OCI-M1 (cell line): ENCODE results near the gene ATAD3B.
"Not testable (repeated sequence)": the region's sequence is repeated elsewhere in the genome, so short reads cannot be mapped to it uniquely, and the experiment has no call there.

Experiments used
- DNase-seq: peaks from one replicate; lab custom pipeline; 2025; lab: John Stamatoyannopoulos, UW

Gene ATAD3B

GRCh38 chr1:1482856-1483255, 11.3 kb downstream of the ATAD3B start:
- no peak for DNase-seq

DNA sequence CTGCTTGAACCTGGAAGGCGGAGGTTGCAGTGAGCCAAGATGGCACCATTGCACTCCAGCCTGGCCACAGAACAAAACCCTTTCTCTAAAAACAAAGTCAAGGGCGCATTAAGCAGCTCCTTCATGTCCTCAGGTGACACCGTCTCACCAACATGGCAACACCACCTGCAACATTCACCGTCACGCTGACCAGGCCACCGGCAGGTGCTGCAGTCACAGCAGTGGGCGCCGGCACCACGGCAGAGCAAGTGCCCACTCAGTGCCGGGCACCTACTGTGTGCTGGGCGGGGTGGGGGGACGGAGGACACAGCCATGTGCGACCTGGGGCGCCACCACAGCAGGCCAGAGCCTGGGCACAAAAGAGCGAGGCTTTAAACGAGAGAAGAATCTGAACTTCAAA, 12.1 kb downstream of the ATAD3B start:
- DNase-seq = no peak

- DNase-seq = not testable (repeated sequence)
These were observed 13.6 kb downstream of the ATAD3B start for GRCh38 chr1:1484976-1485750.

DNA sequence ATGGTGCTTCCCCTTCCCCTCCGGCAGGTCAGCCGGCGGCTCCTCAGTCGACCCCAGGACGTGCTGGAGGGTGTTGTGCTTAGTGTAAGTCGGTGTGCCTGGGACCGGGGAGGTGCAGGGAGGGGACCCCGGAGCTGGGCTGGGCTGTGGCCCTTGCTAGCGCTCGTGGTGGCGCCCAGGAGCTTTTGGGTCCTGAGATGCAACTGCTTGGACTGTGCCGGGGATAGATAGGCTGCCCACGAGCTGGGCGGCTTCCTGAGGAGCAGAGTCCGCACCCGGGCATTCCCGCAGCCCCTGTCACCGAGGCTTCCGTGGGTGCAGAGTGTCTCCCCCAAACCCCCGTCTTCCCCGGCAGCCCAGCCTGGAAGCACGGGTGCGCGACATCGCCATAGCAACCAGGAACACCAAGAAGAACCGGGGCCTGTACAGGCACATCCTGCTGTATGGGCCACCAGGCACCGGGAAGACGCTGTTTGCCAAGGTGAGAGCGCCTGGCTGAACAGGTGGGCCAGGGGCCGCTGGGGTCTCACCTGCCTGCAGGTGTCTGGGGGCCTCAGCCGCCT, 14.3 kb downstream of the ATAD3B start:
- not testable (repeated sequence) for DNase-seq

DNA sequence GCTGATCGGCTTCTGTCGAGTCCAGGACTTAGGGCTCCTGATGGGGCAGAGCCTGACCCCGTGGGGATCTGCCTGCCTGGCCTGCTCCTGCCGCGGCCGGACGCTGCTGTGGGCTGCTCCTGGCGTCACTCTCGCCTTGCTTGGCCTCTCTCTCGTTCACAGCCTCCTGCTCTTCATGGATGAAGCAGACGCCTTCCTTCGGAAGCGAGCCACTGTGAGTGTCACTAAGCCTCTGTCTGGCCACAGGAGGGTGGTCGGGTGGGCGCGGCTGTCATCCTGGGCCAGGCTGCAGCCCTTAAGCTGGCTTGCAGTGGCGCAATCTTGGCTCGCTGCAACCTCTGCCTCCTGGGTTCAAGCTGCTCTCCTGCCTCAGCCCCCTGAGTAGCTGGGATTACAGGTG, 16.1 kb downstream of the ATAD3B start:
- DNase-seq = no peak

- DNase-seq = no peak
These were observed 17.7 kb downstream of the ATAD3B start for GRCh38 chr1:1489231-1489630.

DNA sequence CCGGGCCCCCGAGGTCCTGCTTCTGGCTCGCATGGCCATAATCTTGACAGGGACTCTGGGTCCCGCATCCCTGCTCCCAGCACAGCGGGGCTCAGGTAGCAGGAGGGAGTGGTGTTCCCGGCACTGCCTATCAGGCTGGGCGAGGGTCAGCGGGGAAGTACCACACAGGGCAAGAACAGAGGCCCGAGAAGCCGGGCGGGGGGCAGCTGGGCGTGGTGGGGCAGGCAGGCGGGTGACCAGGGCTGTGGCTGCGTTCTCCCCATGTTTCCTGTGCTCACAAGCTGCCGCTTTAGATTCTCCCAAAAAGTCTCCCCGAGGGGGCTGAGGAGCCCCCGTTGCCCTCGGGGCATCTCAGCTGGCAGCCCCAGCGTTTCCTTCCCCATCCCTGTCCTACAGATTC, 18.3 kb downstream of the ATAD3B start:
- no peak for DNase-seq

DNA sequence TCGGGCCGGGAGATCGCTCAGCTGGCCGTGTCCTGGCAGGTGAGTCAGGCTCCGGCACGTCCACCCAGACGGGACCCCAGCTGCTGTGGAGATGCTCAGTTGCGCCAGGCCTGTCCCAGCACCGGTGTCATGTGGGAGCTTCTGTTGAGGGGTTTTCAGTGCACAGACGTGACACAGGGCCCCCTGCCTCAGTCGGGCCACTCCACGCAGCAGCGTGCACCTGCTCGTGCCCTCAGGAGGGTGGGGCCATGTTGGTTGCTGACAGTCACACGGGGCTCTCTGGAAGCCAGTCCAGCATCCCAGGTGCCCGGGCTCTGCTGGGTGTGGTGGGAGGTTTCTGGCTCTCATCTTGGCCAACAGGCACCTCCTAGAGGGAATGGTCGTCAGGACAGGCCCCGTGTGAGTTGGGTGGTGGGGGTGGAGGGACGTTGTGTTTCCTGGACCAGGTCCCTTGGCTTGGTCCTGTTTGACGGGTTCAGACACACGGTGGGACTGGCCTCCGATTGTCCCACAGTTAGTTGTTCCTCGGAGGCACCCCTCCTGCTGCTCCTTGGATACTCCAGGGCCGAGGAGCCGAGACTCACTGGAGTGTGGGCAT, 19.2 kb downstream of the ATAD3B start:
- DNase-seq = no peak

- DNase-seq = no peak
These were observed 20.0 kb downstream of the ATAD3B start for GRCh38 chr1:1491601-1492000.

- DNase-seq = not testable (repeated sequence)
These were observed 22.7 kb downstream of the ATAD3B start for GRCh38 chr1:1494311-1494710.

DNA sequence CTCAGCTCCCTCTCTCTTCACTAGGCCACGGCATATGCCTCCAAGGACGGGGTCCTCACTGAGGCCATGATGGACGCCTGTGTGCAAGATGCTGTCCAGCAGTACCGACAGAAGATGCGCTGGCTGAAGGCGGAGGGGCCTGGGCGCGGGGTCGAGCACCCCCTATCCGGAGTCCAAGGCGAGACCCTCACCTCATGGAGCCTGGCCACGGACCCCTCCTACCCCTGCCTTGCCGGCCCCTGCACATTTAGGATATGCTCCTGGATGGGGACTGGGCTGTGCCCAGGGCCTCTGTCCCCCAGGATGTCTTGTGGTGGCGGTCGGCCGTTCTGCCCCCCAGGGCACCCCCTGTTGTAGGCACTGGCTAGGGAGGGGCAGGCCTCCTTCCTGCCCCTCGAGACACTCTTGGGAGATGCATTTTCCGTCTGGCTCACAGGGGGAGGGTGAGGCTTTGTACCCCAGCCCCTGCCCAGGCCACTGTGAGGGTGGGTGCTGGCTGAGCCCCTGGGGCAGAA, 24.0 kb downstream of the ATAD3B start:
- not testable (repeated sequence) for DNase-seq

- peak; percentile 95 for DNase-seq
These were observed 33.3 kb downstream of the ATAD3B start for GRCh38 chr1:1504777-1505365.

DNA sequence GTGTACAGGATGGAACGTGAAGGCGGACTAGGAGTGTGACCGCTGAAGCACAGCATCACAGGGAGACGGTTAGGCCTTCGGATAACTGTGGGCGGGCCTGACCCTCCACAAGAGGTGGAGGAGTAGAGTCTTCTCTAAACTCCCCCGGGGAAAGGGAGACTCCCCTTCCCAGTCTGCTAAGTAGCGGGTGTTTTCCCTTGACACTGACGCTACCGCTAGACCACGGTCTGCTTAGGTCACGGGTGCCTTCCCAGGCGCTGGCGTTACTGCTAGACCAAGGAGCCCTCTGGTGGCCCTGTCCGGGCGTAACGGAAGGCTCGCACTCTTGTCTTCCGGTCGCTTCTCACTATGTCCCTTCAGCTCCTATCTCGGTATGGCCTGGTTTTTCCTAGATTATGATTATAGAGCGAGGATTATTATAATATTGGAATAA, 33.8 kb downstream of the ATAD3B start:
- peak; percentile 85 for DNase-seq

DNA sequence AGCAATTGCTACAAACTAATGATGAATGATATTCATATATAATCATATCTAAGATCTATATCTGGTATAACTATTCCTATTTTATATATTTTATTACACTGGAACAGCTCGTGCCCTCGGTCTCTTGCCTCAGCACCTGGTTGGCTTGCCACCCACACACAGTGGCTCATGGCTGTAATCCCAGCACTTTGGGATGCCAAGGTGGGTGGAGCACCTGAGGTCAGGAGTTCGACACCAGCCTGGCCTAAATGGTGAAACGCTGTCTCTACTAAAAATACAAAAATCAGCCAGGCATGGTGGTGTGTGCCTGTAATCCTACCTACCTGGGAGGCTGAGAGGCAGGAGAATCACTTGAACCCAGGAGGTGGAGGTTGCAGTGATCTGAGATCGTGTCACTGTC, 34.2 kb downstream of the ATAD3B start:
- not testable (repeated sequence) for DNase-seq

- no peak for DNase-seq
These were observed 35.7 kb downstream of the ATAD3B start for GRCh38 chr1:1507305-1507704.

DNA sequence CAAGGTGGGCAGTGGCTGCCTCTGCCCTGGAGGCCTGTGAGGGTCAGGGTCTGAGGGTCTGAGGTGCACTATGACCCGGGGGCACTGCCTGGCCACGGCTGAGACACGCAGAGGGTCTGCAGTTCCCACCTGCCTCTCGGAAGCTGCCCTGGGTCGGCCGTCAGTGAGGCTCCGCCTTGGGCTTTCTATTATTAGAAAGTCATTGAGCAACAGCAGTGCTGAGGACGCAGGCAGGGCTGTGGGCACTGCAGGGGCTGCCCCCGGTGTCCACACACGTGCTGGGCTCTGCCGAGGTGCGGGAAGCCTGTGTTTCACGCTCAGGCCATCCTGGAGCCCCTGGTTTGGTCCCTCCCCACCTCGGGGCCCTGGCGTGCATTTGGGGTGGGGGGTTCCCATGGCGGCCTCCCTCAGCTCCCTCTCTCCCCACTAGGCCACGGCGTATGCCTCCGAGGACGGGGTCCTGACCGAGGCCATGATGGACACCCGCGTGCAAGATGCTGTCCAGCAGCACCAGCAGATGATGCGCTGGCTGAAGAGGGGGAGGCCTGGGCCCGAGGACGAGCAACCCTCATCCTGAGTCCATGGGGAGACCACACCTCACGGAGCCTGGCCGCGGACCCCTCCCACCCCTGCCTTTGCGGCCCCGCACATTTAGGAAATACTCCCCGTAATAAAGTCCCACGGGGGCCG, 37.4 kb downstream of the ATAD3B start:
- not testable (repeated sequence) for DNase-seq

- not testable (repeated sequence) for DNase-seq
These were observed 37.9 kb downstream of the ATAD3B start for GRCh38 chr1:1509465-1509850.

- peak; percentile 39 for DNase-seq
These were observed 39.5 kb downstream of the ATAD3B start for GRCh38 chr1:1510912-1511532.

DNA sequence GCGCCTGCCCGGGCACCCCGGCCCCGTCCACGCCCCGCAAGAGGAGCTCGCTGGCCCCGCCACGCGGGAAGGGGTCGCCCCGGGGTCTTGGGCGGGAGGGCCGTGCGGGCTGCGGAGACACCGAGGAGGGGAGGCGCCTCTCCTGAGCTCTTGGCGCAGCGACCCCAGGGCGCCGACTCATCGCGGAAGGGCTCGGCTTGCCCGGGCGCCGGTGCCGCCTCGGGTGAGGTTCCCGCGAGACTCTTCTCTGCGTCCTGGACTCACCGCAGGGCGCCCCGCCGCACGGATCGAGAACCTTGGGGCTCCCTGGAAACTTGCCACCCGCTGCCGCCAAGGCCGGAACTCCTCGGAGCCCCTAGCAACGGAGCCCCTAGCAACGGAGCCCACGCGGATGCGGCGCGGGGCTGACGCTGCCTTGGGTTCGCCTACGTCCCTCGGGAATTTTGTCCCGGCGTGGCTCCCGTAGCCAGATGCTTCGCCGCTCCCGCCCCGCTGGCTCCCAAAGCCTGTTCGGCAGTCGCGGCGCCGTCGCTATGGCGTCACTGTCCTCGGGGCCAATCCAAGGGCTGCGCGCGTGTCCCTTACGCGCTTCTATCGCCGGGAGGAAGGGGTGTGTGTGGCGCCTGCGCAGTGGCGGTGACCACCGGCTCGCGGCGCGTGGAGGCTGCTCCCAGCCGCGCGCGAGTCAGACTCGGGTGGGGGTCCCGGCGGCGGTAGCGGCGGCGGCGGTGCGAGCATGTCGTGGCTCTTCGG, 40.1 kb downstream of the ATAD3B start, which contains the start of gene ATAD3A:
Gene ATAD3A, plus strand, starts transcription at position 630 of the 753 bp plus-strand sequence. Its CDS starts 107 bp downstream, at position 737.
- peak; percentile 98 for DNase-seq

DNA sequence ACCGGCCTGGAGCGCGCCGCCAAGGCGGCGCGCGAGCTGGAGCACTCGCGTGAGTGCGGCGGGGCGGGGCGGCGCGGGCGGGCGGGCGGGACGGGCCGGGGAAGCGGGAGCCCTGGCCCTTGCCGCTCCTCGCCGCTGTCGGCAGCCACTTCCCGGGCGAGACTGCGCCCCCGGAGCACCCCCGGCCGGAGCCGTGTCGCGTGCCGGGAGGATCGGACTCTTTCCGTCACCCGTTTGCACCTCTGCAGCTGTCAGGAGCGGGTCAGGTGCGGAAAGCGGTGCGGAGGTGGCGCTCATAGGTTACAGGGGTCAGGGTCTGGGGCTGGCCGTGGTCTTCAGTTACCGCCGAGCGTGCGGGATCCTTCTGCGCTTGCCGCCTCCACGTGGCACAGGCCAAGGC, 40.9 kb downstream of the ATAD3B start:
- DNase-seq = peak; percentile 4

DNA sequence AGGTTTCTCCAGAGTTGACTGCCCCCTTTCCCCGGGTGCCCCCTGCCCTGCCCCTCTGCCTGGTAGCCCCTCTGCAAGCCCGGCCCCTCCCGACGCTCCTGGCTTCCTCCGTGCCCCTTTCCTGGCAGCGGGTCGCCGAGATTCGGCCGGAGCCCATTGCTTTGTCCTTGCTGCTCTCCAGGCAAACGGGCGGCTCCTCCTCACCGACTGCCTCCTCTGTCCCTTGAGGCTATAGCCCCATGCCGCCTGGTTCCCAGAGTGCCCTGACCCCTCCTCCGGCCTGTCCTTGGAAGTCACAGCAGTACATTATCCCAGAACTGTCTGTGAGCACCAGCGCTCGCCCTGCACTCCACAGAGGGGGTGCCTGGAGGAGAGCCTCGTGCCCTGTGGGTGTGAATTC, 42.1 kb downstream of the ATAD3B start:
- DNase-seq = not testable (repeated sequence)
